T-cell (primary cell): ENCODE measurements around the gene EVX1. TPM values are rescaled to one million over a fixed set of nuclear protein-coding genes. Genes with fewer than 3 reads are reported as not detected.

Experiments
- ATAC-seq, 4 experiments: fragments of 200-7000 bp in 3 of 4; fragments of 150-1000 bp in 1 of 4; cut with Tn5 transposase; replicated peaks in 1 of 4; 1 replicate in 3 of 4; 2 replicates in 1 of 4; pipeline ENCODE4 v1.10.0; 2021; ENCODE audit warnings: moderate library complexity in 3 of 4, mild to moderate bottlenecking in 2 of 4, moderate number of reproducible peaks in 1 of 4
- CTCF ChIA-PET, 2 donors: fragments of 300-600 bp; sonication (Branson Sonifier 250); formaldehyde crosslinking; loops; one replicate each; lab custom pipeline; 2022; ENCODE audit warnings: antibody characterized with exemption in 2 of 2; lab: Charles Lee
- POLR2A ChIA-PET, 2 donors: fragments of 300-600 bp; sonication (Branson Sonifier 250); formaldehyde crosslinking; loops; one replicate each; lab custom pipeline; 2022; ENCODE audit warnings: antibody characterized with exemption in 2 of 2; lab: Charles Lee
- DNase-seq, 35 experiments: peaks; one replicate each; pipeline versions ENCODE4 v3.0.0 to v3.0.0-alpha.2; 2013 to 2023
- H3K27ac ChIP-seq: one replicate; pipeline ENCODE4 v1.5.1; 2013; ENCODE audit warnings: low read length
- H3K27me3 ChIP-seq, 2 experiments: replicated peaks in 1 of 2; 1 replicate in 1 of 2; 2 replicates in 1 of 2; pipeline versions ENCODE4 v1.6.1 to v1.7.0; 2013; ENCODE audit warnings: low read length in 1 of 2, mixed read lengths in 1 of 2; ENCODE audit not compliant: control insufficient read depth in 2 of 2, insufficient read depth in 2 of 2; ENCODE audit errors: extremely low read depth in 1 of 2
- H3K36me3 ChIP-seq, 2 donors: 1 replicate in 1 of 2; 2 replicates in 1 of 2; pipeline versions ENCODE4 v1.6.1 to v1.7.0; 2013; ENCODE audit warnings: low read length in 1 of 2; ENCODE audit not compliant: control insufficient read depth in 2 of 2, insufficient read depth in 1 of 2; ENCODE audit errors: extremely low read depth in 1 of 2
- H3K4me1 ChIP-seq, 2 experiments: 1 replicate in 1 of 2; 2 replicates in 1 of 2; pipeline versions ENCODE4 v1.6.1 to v1.7.0; 2013; ENCODE audit warnings: low read length in 2 of 2, mixed read lengths in 1 of 2; ENCODE audit not compliant: insufficient read depth in 2 of 2, control insufficient read depth in 1 of 2; ENCODE audit errors: extremely low read depth in 1 of 2
- H3K4me3 ChIP-seq, 2 donors: 1 replicate in 1 of 2; 2 replicates in 1 of 2; pipeline versions ENCODE4 v1.5.1 to v1.7.0; 2013; ENCODE audit warnings: mild to moderate bottlenecking in 2 of 2, low read length in 1 of 2, moderate library complexity in 1 of 2; ENCODE audit not compliant: control insufficient read depth in 1 of 2; ENCODE audit errors: extremely low read depth in 1 of 2
- H3K9me3 ChIP-seq: 2 replicates; pipeline ENCODE4 v1.7.0; 2013
- H3K27ac Mint-ChIP-seq, 2 donors: one replicate each; pipeline ENCODE4 v1.8.0; 2020 to 2021; ENCODE audit warnings: mild to moderate bottlenecking in 2 of 2, mixed read lengths in 2 of 2
- H3K27me3 Mint-ChIP-seq, 2 donors: one replicate each; pipeline ENCODE4 v1.8.0; 2021 to 2022; ENCODE audit warnings: mixed read lengths in 2 of 2
- H3K36me3 Mint-ChIP-seq: one replicate; pipeline ENCODE4 v1.8.0; 2021; ENCODE audit warnings: mixed read lengths
- H3K4me1 Mint-ChIP-seq, 3 donors: one replicate each; pipeline ENCODE4 v1.8.0; 2020 to 2022; ENCODE audit warnings: mixed read lengths in 3 of 3, mild to moderate bottlenecking in 1 of 3
- H3K4me3 Mint-ChIP-seq, 3 donors: one replicate each; pipeline ENCODE4 v1.8.0; 2020 to 2022; ENCODE audit warnings: mild to moderate bottlenecking in 3 of 3, mixed read lengths in 3 of 3, moderate library complexity in 3 of 3
- H3K9me3 Mint-ChIP-seq, 3 donors: one replicate each; pipeline ENCODE4 v1.8.0; 2020 to 2022; ENCODE audit warnings: mixed read lengths in 3 of 3
- WGBS: methylation state at CpG from one replicate; pipeline ENCODE4 v1.1.5; 2013; ENCODE audit warnings: missing lambda C conversion rate; ENCODE audit not compliant: insufficient coverage; 5-methylcytosine and 5-hydroxymethylcytosine counted together
- total RNA-seq, 35 experiments: library from RNA in 6 of 35; stranded (reverse) in 6 of 35; fragments of 120-200 nt in 1 of 35; gene quantifications; one replicate each; pipeline versions ENCODE4 v1.2.1 to v1.2.4 and lab custom pipeline; 2013 to 2026

EVX1 gene
- total RNA-seq, 5 donors from 2014 or later (not counting 1 experiment from before 2014, with no cell fraction given), result 0.16 TPM; not detected in 4

GRCh38 chr7:27297356-27297755 is 54.8 kb downstream of the EVX1 start:
- Mint-ChIP-seq H3K9me3 (no peaks in the 10 kb centered on the region), H3K36me3 (no peaks in the 10 kb centered on the region), H3K4me1 (peaks cover 0 to 3% (median 0%) of the 10 kb centered on the region in 3 donors), H3K27ac (no peak overlapping the region), H3K27me3 (peaks cover 18 to 25% of the 10 kb centered on the region in 2 donors), H3K4me3 (no peak overlapping the region)
- H3K27ac ChIP-seq, result no peak overlapping the region
- 44% methylated on average over 5 of the region's 8 CpGs for WGBS
- peaks cover 0 to 10% of the 10 kb centered on the region in 2 experiments for H3K27me3 ChIP-seq
- H3K9me3 ChIP-seq, result no peaks in the 10 kb centered on the region
- ATAC-seq (no peak), DNase-seq (no peak)
- H3K4me3 ChIP-seq, result no peak overlapping the region
- no peaks in the 10 kb centered on the region for H3K4me1 ChIP-seq
- ChIA-PET CTCF (interaction anchor here in 1 of 2 donors (0.7 kb wide), 1 partner anchor 432 kb away, joined by 4 read pairs; no protein-coding TSS in a partner anchor), POLR2A (no interaction called here)
- no peaks in the 10 kb centered on the region for H3K36me3 ChIP-seq

Other genes starting within 250 kb of the EVX1 start
- under 1 TPM; 0.28 to 0.66 (median 0.54) TPM for gene HOXA1, start 146.8 kb upstream of the EVX1 start, total RNA-seq
- not detected for gene HOXA2, start 140.1 kb upstream of the EVX1 start, total RNA-seq
- gene HOXA4, start 112.0 kb upstream of the EVX1 start, total RNA-seq, result under 1 TPM in 3 of 5 donors, not detected in 2; 0.25 to 0.38 (median 0.36) TPM
- under 1 TPM in 2 of 5 donors, not detected in 3; 0.18 to 0.32 TPM for gene HOXA5, start 99.1 kb upstream of the EVX1 start, total RNA-seq
- under 1 TPM in 2 of 5 donors, not detected in 3; 0.50 to 0.65 TPM for gene HOXA6, start 95.0 kb upstream of the EVX1 start, total RNA-seq
- 1 to 10 TPM in 1 of 5 donors, under 1 TPM in 1, not detected in 3; 0.79 to 1.4 TPM for gene HOXA3, start 90.2 kb upstream of the EVX1 start, total RNA-seq
- gene HOXA7, start 86.1 kb upstream of the EVX1 start, total RNA-seq, result under 1 TPM in 1 of 5 donors, not detected in 4; 0.67 TPM
- gene HOXA9, start 77.3 kb upstream of the EVX1 start, total RNA-seq, result under 1 TPM; 0.57 to 0.95 (median 0.79) TPM
- under 1 TPM in 3 of 5 donors, not detected in 2; 0.36 to 0.75 (median 0.51) TPM for gene HOXA10, start 68.5 kb upstream of the EVX1 start, total RNA-seq
- gene HOXA11, start 57.6 kb upstream of the EVX1 start, total RNA-seq, result not detected
- gene HOXA13, start 42.7 kb upstream of the EVX1 start, total RNA-seq, result not detected